ENCODE data around the gene SLC2A8. TPM values are rescaled to one million over a fixed set of nuclear protein-coding genes. Genes with fewer than 3 reads are reported as not detected.

The SLC2A8 gene
- total RNA-seq, 4 donors from 2014 or later = 9.6 to 95.8 (median 29.4) TPM

DNA sequence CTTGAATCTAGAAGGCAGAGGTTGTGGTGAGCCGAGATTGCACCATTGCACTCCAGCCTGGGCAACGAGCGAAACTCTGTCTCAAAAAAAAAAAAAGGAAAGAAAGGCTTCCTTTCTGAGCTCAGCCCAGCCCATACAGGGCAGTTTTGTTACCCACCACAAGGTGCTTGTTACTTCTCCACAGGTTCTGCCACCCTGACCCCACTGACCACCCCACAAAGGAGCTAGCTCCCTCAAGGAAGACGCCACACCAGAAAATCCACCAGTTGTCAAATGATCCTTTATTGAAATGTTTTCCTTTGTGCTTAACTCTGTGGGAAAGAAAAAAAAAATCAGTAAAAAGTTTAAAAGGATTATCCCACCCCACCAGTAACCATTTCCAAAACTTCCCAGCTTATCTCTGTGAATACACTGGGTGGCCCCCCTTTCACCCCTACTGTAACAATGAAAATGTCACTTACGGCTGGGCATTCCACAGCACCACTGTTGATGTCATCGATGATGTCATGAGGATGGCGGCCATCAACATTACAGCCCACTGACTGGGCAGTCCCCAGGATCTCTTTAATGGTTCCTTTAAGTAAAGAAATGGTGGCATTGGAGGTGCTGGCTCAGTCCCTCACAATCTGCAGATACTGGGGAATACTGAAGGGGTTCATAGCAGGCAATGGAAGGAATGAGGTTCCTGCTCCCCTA lies 50.6 kb downstream of the SLC2A8 start:
- Histone ChIP-seq H3K27ac (no peak overlapping the region), H3K9me3 (no peaks in the 10 kb centered on the region), H3K4me3 (no peak overlapping the region), H3K27me3 (no peaks in the 10 kb centered on the region), H3K4me1 (peaks cover 15 to 27% (median 23%) of the 10 kb centered on the region in 4 donors), H3K36me3 (peaks cover 0 to 52% (median 14%) of the 10 kb centered on the region in 4 donors)
- in situ Hi-C loops (cut with MboI; ENCODE audit: low pct_ligation_motif_present in 1 of 4, low pct_unique_long_range_greater_than_20kb in 1 of 4, low sequenced_read_pairs in 3 of 4) = no loop called here
- intact Hi-C loops (cut with DNase I; ENCODE audit: low total_unique reads) = no loop called here
- WGBS, 2 donors (ENCODE audit: low coverage in 1 of 2) = 58 to 69% methylated on average over 3 to 7 of the region's 7 CpGs
- DNase-seq = no peak
- TF ChIP-seq POLR2A (IDR thresholded peaks at IDR 0.05) (no peak), EP300 (IDR thresholded peaks at IDR 0.05; ENCODE audit: low read depth) (no peak)

DNA sequence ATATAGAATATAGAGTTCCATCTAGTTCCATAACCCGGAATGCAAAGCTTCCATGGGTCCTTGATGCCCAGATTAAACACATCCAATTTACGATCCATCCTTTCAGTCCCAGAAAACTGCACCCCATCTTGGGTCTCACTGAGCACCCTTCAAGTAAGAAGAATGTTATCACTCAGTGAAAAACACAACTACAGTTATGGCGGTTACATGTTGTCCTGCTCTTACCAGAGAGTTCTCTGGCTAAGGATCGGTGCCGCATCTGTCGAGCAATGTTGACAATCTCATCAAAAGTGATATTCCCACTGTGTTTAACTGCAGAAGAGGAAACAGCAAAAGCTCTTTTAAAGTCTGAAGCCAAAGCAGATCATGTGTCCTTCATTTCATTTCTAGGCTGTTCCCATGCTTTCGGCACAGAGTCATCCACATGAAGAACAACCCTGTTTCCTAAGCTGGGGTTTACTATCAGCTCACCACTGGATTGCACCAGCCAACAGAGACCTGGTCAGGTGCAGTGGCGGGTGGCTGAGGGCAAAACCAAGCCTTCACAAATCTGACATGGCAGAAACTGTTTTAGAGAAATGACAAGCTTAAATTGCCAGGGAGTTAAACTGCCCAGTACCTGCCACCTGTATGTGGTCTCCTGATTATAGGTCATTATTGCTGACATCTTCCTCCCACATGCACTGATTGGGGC lies 51.3 kb downstream of the SLC2A8 start:
- TF ChIP-seq POLR2A (IDR thresholded peaks at IDR 0.05) (no peak), EP300 (IDR thresholded peaks at IDR 0.05; ENCODE audit: low read depth) (no peak), POLR2AphosphoS5 (IDR thresholded peaks at IDR 0.05) (no peak)
- TF ChIP-seq, protein P1, sequence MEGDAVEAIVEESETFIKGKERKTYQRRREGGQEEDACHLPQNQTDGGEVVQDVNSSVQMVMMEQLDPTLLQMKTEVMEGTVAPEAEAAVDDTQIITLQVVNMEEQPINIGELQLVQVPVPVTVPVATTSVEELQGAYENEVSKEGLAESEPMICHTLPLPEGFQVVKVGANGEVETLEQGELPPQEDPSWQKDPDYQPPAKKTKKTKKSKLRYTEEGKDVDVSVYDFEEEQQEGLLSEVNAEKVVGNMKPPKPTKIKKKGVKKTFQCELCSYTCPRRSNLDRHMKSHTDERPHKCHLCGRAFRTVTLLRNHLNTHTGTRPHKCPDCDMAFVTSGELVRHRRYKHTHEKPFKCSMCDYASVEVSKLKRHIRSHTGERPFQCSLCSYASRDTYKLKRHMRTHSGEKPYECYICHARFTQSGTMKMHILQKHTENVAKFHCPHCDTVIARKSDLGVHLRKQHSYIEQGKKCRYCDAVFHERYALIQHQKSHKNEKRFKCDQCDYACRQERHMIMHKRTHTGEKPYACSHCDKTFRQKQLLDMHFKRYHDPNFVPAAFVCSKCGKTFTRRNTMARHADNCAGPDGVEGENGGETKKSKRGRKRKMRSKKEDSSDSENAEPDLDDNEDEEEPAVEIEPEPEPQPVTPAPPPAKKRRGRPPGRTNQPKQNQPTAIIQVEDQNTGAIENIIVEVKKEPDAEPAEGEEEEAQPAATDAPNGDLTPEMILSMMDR (IDR thresholded peaks at IDR 0.05) = no peak
- H3K4me3 ChIP-seq = no peak overlapping the region
- in situ Hi-C loops (cut with MboI; ENCODE audit: low pct_ligation_motif_present in 1 of 4, low pct_unique_long_range_greater_than_20kb in 1 of 4, low sequenced_read_pairs in 3 of 4) (no loop called here), intact Hi-C loops (cut with DNase I; ENCODE audit: low total_unique reads) (no loop called here)
- peak overlapping the region in 2 of 4 donors; percentile 94 for H3K27ac ChIP-seq
- H3K36me3 ChIP-seq = peaks cover 0 to 52% (median 12%) of the 10 kb centered on the region in 4 donors
- H3K27me3 ChIP-seq = no peaks in the 10 kb centered on the region
- peaks cover 20 to 34% (median 30%) of the 10 kb centered on the region in 4 donors for H3K4me1 ChIP-seq
- H3K9me3 ChIP-seq = no peaks in the 10 kb centered on the region
- WGBS, 2 donors (ENCODE audit: low coverage in 1 of 2) = 80 to 87% methylated on average over 2 to 8 of the region's 8 CpGs
- no peak for DNase-seq

- 44% methylated on average over 5 of the region's 5 CpGs; no CpG with 5 or more reads in 1 of the 2 donors for WGBS, 2 donors (ENCODE audit: low coverage in 1 of 2)
- in situ Hi-C loops (cut with MboI; ENCODE audit: low pct_ligation_motif_present in 1 of 4, low pct_unique_long_range_greater_than_20kb in 1 of 4, low sequenced_read_pairs in 3 of 4) (no loop called here), intact Hi-C loops (cut with DNase I; ENCODE audit: low total_unique reads) (no loop called here)
- TF ChIP-seq POLR2AphosphoS5 (IDR thresholded peaks at IDR 0.05) (no peak), EP300 (IDR thresholded peaks at IDR 0.05; ENCODE audit: low read depth) (no peak), POLR2A (IDR thresholded peaks at IDR 0.05) (no peak)
- TF ChIP-seq, protein P1 (IDR thresholded peaks at IDR 0.05) = no peak
- no peak for DNase-seq
- H3K27me3 ChIP-seq = no peaks in the 10 kb centered on the region
- peak overlapping the region; percentile 94 to 98 (median 94) for H3K27ac ChIP-seq
- peak overlapping the region in 2 of 4 donors; percentile 65 to 68 for H3K4me3 ChIP-seq
- H3K36me3 ChIP-seq = peaks cover 0 to 45% (median 9%) of the 10 kb centered on the region in 4 donors
- H3K9me3 ChIP-seq = no peaks in the 10 kb centered on the region
- peaks cover 20 to 35% (median 32%) of the 10 kb centered on the region in 4 donors for H3K4me1 ChIP-seq
These were observed 52.5 kb downstream of the SLC2A8 start for GRCh38 chr9:127449332-127449966.

- peak overlapping the region; percentile 61 to 92 (median 66) for H3K4me3 ChIP-seq
- peaks cover 0 to 38% (median 9%) of the 10 kb centered on the region in 4 donors for H3K36me3 ChIP-seq
- intact Hi-C loops (cut with DNase I; ENCODE audit: low total_unique reads) (no loop called here), in situ Hi-C loops (cut with MboI; ENCODE audit: low pct_ligation_motif_present in 1 of 4, low pct_unique_long_range_greater_than_20kb in 1 of 4, low sequenced_read_pairs in 3 of 4) (no loop called here)
- DNase-seq = no peak
- 1% methylated on average over 14 of the region's 14 CpGs; no CpG with 5 or more reads in 1 of the 2 donors for whole genome bisulfite sequencing, 2 donors (ENCODE audit: low coverage in 1 of 2)
- H3K27me3 ChIP-seq = no peaks in the 10 kb centered on the region
- H3K4me1 ChIP-seq = peaks cover 20 to 38% (median 34%) of the 10 kb centered on the region in 4 donors
- H3K27ac ChIP-seq = peak overlapping the region; percentile 94 to 98 (median 94)
- H3K9me3 ChIP-seq = no peaks in the 10 kb centered on the region
- TF ChIP-seq EP300 (IDR thresholded peaks at IDR 0.05; ENCODE audit: low read depth) (no peak), POLR2AphosphoS5 (IDR thresholded peaks at IDR 0.05) (peak in 1 of 3 donors; percentile 6)
- TF ChIP-seq, protein P1 (IDR thresholded peaks at IDR 0.05) = no peak
These were observed 53.3 kb downstream of the SLC2A8 start for GRCh38 chr9:127450243-127450760.
